H1 (cell line): ENCODE data around the gene KCND3.

Source experiments
- CTCF ChIP-seq, 3 experiments: IDR thresholded peaks; 1 replicate in 2 of 3; 2 replicates in 1 of 3; pipeline versions ENCODE4 v1.5.1 to v1.6.1; 2011; ENCODE audit warnings: low read length in 3 of 3, mild to moderate bottlenecking in 3 of 3, inconsistent platforms in 2 of 3, low read depth in 1 of 3, moderate library complexity in 1 of 3; ENCODE audit not compliant: insufficient read depth in 1 of 3; ENCODE audit errors: control extremely low read depth in 1 of 3
- ZNF274 ChIP-seq: IDR thresholded peaks from 2 replicates; pipeline ENCODE4 v1.7.0; 2012; ENCODE audit warnings: low read length, borderline replicate concordance; ENCODE audit errors: extremely low read depth

GRCh38 chr1:111818546-111818945 is 170.9 kb downstream of the KCND3 start:
- TF ChIP-seq CTCF (IDR thresholded peaks at IDR 0.05; ENCODE audit: control extremely low read depth in 1 of 3, insufficient read depth in 1 of 3, low read depth in 1 of 3, low read length in 3 of 3) (no peak), ZNF274 (no peak)
